ENCODE data around the gene FBXL7. TPM values are rescaled to one million over a fixed set of nuclear protein-coding genes. Genes with fewer than 3 reads are reported as not detected.

Gene FBXL7
- total and polyA plus RNA-seq, 4 donors, result 0.24 to 1.4 (median 1.2) TPM

DNA sequence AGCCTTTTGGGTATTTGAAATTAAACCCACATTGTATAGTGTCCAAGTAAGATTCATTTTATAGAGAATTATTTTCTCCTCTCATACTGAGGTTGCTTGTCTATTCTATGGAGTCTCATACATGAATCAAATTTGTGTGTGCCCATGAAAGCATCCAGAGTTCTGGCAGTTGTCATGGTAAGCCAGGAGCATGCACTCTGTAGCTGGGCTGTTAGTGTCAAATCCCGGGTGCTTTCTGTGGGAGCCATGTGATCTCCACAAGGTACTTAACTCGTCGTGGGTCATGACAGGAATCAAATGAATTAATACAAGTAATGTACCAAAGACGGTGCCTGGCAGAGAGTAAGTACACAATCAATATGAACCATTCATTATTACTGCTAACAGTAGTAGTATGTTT is 58.7 kb downstream of the FBXL7 start (continued):
- TF ChIP-seq, protein P1, sequence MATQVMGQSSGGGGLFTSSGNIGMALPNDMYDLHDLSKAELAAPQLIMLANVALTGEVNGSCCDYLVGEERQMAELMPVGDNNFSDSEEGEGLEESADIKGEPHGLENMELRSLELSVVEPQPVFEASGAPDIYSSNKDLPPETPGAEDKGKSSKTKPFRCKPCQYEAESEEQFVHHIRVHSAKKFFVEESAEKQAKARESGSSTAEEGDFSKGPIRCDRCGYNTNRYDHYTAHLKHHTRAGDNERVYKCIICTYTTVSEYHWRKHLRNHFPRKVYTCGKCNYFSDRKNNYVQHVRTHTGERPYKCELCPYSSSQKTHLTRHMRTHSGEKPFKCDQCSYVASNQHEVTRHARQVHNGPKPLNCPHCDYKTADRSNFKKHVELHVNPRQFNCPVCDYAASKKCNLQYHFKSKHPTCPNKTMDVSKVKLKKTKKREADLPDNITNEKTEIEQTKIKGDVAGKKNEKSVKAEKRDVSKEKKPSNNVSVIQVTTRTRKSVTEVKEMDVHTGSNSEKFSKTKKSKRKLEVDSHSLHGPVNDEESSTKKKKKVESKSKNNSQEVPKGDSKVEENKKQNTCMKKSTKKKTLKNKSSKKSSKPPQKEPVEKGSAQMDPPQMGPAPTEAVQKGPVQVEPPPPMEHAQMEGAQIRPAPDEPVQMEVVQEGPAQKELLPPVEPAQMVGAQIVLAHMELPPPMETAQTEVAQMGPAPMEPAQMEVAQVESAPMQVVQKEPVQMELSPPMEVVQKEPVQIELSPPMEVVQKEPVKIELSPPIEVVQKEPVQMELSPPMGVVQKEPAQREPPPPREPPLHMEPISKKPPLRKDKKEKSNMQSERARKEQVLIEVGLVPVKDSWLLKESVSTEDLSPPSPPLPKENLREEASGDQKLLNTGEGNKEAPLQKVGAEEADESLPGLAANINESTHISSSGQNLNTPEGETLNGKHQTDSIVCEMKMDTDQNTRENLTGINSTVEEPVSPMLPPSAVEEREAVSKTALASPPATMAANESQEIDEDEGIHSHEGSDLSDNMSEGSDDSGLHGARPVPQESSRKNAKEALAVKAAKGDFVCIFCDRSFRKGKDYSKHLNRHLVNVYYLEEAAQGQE (IDR thresholded peaks at IDR 0.05), result no peak
- TF ChIP-seq FOXA2 (IDR thresholded peaks at IDR 0.05) (no peak), SP1 (IDR thresholded peaks at IDR 0.05) (no peak), RAD21 (IDR thresholded peaks at IDR 0.05) (no peak), CTCF (IDR thresholded peaks at IDR 0.05; ENCODE audit: low read depth, low read length, missing input control) (no peak)

GRCh38 chr5:15560421-15560820 is 60.4 kb downstream of the FBXL7 start:
- H3K4me3 ChIP-seq (ENCODE audit: low read depth in 1 of 3, low read length in 3 of 3), result no peak overlapping the region
- no peak overlapping the region for H3K9ac ChIP-seq (ENCODE audit: low read depth in 1 of 2, low read length in 2 of 2)
- no peaks in the 10 kb centered on the region for H3K4me1 ChIP-seq (ENCODE audit: control insufficient read depth in 4 of 4, insufficient read depth in 4 of 4, low read length in 3 of 4)
- no peak for TF ChIP-seq MAX (IDR thresholded peaks at IDR 0.05)
- TF ChIP-seq JUND (IDR thresholded peaks at IDR 0.05), result no peak
- no peak for TF ChIP-seq TAF1 (conservative IDR thresholded peaks at IDR 0.05)
- TF ChIP-seq RXRA (IDR thresholded peaks at IDR 0.05), result no peak
- no peak for TF ChIP-seq FOXA1 (IDR thresholded peaks at IDR 0.05)
- TF ChIP-seq HNF4A (conservative IDR thresholded peaks at IDR 0.05), result no peak
- TF ChIP-seq YY1 (IDR thresholded peaks at IDR 0.05), result no peak
- no peak for TF ChIP-seq GABPA (IDR thresholded peaks at IDR 0.05 in 1 of 2, conservative IDR thresholded peaks at IDR 0.05 in 1 of 2)
- no peak for TF ChIP-seq EGR1 (IDR thresholded peaks at IDR 0.05; ENCODE audit: low read depth in 2 of 2)
- TF ChIP-seq CTCF (IDR thresholded peaks at IDR 0.05; ENCODE audit: low read depth, low read length, missing input control), result no peak
- no peak for TF ChIP-seq RAD21 (IDR thresholded peaks at IDR 0.05)
- TF ChIP-seq, protein P2, sequence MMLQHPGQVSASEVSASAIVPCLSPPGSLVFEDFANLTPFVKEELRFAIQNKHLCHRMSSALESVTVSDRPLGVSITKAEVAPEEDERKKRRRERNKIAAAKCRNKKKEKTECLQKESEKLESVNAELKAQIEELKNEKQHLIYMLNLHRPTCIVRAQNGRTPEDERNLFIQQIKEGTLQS (IDR thresholded peaks at IDR 0.05), result no peak
- TF ChIP-seq HNF4G (IDR thresholded peaks at IDR 0.05), result no peak
- TF ChIP-seq NR2F2 (IDR thresholded peaks at IDR 0.05), result no peak
- TF ChIP-seq, protein P1 (IDR thresholded peaks at IDR 0.05), result no peak
- H3K36me3 ChIP-seq (ENCODE audit: control insufficient read depth in 4 of 4, insufficient read depth in 3 of 4, low read depth in 1 of 4, low read length in 3 of 4), result no peaks in the 10 kb centered on the region
- no peaks in the 10 kb centered on the region for H3K9me3 ChIP-seq (ENCODE audit: control insufficient read depth in 4 of 4, low read length in 3 of 4)
- no peak overlapping the region for H3K27ac ChIP-seq (ENCODE audit: low read depth in 1 of 2, low read length in 2 of 2)
- DNase-seq (ENCODE audit: low spot score), result no peak
- 83% methylated on average over 3 of the region's 3 CpGs for WGBS
- H3K27me3 ChIP-seq (ENCODE audit: control insufficient read depth in 4 of 4, insufficient read depth in 4 of 4, low read length in 3 of 4), result no peaks in the 10 kb centered on the region

Measured in liver (tissue), 9 donors.